RPMI8226 (cell line): ENCODE data around the gene TEX53.
A peak's percentile ranks its signal among the peaks of the same experiment; 100 is the strongest.

Experiments
- DNase-seq: peaks from one replicate; pipeline ENCODE4 v3.0.0-alpha.2; 2015

Gene TEX53

DNA sequence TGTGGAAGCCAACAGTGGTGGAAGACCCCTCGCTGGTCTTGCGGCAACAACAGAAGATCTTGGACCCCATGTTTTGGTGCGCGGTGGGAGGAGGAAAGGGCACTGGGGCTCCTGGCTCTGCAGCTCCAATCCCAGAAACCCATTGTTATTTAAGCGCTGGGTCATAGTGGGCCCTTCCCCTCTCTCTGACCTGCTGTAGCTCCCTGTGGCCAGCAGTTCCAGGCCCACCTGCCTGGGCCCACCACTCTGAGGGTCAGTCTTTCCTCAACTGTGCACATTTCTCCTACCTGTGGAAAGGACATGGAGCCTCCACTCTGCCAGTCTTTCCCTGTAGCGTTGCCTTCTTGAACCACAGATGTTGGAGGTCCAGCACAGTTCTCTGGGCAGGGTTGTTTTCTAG, at the start of gene TEX53:
TSS of gene TEX53 (minus strand) at position 101 of the 400 bp plus-strand sequence. CDS start at position 70, 31 bp downstream.
- DNase-seq, result no peak

DNA sequence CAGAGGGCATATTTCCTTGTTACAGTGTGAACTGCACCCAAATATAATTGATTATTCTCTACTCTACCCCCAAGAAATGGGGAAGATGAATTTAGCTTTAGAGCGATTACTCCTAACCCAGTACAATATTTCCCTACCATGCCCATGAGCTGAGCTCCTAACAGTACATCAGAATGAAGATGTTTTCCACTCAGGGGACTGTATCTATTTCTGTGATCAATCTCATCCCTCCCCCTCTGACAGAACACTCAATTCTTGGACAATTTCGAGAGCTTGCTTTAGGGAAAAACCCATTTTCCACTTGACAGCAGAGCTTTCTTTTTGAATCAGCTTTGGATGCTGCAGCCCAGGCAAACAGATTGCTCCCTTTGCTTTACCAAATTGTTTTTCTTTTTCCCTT, 49.1 kb upstream of the TEX53 start:
- no peak for DNase-seq

DNA sequence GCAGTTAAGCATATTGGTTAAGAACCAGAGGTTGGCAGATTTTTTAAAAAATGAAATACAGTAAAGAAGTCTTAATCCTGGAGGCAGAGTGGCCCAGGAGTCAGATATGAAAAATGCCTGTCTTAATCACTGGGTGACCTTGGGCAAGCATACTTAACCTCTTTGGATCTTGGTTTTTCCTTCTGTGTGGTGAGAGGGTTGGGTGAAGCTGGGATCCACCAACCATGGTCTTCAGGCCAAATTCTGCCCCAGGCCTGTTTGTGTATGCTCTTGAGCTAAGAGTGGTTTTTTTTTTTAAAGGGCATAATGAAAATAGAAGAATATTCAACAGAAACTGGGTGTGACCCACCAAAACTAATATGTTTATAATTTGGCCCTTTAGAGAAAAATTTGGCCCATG, 44.4 kb upstream of the TEX53 start:
- DNase-seq, result no peak

DNA sequence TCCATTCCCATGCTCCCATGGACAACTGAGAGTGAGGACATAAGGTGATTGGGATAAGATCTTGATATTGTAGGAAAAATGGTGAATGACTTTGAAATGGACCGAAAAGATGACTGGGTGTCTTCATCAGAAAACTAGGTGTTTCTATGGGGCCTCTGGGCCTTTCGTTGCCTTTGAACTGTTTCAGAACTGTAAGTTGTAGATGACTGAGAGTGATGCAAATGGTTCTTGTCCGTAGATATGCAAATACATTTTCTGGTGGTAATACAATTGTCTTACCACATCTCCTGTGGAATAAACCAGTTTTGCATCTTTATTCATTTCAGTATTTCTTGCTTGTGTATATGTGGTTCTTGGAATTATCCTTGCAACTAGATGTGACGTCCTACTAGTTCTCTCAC, 40.3 kb upstream of the TEX53 start:
- no peak for DNase-seq

DNA sequence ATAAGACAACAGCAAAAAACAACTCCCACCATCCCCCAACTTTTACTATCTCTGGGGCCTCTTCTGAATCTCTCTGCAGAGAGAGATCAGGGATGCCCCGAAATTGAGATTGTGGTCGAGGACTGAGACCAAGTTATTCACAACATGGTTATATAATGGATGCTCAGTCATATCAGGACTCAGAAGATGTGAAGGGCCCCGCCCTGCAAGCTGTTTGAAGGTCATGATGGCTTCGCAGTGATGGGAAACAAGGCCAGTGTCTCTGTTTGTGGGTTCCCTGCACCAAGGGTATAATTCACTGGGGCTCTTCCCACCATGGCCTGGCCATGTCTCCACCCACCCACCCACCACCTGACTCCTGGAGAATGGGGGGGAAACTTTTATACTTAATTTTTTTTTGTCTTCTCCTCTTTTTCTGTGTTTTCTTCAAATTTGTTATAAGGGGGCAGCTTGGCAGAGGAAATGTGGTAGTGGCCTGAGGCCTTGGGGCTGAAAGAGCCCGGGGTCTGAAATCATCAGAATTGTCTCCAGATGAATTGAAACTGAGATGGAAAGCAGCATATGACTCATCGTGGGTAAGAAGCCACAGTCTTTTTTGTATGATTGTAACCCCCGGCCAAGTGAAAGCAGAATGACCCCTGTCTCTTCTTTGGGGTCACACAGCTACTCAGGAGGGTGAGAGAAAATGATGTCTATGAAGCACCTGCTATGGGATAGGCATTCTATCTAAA, 39.4 kb upstream of the TEX53 start:
- DNase-seq, result no peak

DNA sequence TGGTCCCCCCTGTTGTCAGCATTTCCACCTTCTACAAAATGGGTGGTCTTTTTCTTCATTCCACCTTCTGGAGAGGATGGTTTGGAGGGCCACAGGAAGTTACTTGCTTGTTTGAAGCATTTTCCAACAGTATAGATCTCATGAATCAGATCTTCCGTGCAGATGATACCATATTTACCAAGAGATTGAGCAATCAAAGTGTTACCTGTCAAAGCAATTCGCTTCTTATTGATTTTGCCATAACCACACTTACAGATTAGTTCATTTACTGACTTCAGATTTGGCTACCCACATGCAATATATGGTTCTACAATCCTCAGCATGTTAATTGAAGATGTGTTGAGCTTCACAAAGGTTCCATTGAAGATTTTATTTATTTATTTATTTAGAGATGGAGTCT, 38.3 kb upstream of the TEX53 start:
- DNase-seq, result no peak

DNA sequence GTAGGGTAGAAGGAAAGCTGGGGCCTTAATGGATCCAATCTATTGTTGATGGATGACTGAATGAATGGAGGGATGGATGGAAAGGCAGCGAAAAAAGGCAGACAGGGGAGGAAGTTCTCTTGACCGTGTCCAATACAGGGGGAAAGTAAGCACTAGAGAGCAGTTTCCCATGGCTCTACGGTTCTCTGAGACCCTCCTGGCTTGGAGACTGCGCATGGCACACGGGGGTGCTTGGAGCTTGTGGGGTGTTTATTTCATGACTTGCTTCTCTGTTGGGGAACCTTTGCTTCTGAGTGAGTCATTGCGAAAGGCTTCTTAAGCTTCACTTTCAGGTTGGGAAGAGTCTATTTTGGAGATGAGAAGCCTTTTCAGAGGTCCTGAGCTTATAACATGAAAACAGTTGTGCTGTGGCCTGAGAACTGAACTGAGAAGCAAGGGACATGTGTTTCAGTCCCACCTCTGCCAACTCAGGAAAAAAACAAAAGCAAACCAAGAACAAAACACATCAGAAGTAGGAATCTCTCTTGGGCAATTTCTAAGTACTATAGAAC, 37.2 kb upstream of the TEX53 start:
- DNase-seq, result no peak

DNA sequence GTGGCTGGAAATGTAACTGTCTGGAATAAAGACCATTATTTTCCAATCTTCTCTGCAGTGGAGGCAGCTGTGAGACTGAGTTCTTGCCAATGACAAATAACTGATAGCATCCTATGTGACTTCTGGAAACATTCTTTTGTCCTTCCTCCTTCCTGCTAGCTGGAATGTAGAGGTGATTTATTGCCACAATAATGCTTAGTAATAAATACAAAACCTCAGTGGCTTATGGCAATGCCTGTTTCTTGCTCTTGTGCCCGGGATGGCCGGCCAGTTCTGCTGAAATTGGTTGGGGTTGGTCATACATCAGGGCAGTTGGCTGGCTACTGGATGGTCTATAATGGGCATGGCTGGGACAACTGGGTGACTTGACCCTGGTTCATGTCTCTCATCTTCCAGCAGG, 36.5 kb upstream of the TEX53 start:
- no peak for DNase-seq

DNA sequence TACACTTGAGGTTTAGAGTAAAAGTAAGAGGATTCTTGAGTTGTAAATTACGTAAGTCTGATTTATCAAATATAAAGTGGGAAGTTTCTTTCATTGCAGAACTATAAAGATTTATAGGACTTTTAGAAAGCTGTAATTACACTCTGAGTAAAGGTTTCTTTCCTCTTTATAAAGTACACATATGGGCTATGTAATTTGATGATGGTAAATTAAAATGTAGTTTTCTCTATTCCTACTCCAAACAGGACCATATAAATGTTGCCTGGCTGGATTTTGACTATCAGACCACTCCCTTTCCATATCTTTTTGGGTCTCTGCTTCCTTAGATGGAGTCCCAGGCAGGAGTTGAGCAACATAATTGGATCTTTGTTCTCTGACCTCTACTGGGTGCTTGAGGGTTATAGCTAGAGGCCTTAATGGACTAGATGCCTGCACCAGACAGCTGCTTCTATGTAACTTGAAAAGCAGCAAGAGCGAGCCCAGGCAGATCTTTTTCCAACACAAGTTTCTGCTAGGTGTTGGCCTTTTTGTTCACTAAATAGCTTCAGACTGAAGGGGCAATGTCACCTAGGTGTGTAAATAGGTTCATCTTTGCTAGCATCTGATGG, 35.7 kb upstream of the TEX53 start:
- no peak for DNase-seq

DNA sequence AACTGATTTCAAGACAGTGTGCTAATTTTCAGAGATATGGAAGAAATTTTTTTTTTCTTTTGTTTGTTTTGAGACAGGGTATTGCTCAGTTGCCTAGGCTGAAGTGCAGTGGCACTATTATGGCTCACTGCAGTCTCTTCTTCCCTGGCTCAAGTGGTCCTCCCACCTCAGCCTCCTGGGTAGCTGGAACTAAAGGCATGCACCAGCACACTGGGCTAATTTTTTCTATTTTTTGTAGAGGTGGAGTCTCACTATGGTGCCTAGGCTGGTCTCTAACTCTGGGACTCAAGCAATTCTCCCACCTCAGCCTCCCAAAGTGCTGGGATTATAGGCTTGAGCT, 34.3 kb upstream of the TEX53 start:
- DNase-seq, result no peak

DNA sequence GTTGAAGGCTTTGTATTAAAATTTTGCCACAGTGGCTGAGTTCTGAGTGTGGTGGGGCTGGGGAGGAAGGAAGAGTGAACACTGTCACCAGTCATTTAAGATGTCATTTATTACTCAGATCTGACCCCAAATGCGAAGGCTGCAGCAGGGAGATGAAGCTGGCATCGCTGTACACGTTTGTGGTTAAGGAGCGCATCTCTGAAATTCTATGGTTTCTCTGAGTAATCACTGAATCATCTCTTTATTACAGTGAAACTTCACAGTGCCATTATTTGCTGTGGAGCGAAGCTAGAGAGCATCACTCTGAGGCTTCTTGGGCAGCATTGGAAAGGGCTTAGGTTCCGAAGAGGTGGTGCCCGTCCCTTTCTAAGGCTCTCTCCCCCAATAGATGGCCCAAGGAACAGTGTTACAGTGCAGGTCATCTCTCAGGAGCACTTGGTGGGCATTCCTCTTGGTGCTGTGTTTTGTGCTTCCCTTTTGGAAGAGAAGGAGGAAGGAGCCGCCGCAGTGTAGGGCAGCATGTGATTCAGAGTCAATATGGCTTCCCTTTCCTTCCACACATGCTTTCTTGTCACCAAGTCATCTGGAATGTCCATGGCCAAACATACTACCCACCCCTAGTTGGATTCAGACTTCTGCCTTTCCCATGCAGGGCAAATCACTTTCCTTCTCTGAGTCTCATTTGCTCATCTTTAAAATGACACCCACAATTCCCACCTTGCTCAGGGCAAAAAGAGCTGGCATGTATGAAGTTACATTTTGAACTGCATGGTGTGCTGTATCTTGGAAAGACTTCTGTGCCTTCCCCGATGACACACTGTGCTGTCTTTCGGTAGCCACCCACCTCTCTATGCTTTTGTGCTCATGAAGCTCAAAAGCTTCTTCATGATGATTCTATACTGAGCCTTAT, 33.7 kb upstream of the TEX53 start:
- DNase-seq, result peak; percentile 3

DNA sequence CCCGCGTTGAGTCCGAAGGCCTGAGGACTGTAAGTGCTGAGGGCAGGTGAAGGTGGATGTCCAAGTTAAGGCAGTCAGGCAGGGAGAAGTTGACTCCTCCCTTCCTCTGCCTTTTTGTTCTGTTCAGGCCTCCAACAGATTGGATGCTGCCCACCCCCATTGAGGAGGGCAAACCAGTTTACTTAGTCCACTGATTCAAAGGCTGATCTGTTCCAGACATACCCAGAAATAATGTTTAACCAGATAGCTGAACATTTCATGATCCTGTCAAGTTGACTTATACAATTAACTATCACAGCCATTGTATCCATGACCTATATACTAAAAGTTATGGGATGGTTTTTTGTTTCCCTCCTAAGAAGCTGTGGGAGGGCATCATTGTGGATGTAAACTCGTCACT, 32.7 kb upstream of the TEX53 start:
- no peak for DNase-seq

DNA sequence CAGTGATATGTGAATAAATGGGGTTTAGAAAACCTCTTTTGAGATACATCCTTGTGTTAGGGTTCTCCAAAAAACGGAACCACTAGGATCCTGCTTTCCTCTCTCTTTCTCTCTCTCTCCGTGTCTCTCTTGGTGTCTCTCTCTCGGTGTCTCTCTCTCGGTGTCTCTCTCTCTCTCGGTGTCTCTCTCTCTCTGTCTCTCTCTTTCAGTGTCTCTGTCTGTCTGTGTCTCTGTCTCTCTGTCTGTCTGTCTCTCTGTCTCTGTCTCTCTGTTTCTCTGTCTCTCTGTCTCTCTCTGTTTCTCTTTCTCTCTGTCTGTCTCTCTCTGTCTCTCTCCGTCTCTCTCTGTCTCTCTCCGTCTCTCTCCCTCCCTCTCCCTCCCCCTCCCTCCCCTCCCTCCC, 32.2 kb upstream of the TEX53 start:
- DNase-seq, result no peak

DNA sequence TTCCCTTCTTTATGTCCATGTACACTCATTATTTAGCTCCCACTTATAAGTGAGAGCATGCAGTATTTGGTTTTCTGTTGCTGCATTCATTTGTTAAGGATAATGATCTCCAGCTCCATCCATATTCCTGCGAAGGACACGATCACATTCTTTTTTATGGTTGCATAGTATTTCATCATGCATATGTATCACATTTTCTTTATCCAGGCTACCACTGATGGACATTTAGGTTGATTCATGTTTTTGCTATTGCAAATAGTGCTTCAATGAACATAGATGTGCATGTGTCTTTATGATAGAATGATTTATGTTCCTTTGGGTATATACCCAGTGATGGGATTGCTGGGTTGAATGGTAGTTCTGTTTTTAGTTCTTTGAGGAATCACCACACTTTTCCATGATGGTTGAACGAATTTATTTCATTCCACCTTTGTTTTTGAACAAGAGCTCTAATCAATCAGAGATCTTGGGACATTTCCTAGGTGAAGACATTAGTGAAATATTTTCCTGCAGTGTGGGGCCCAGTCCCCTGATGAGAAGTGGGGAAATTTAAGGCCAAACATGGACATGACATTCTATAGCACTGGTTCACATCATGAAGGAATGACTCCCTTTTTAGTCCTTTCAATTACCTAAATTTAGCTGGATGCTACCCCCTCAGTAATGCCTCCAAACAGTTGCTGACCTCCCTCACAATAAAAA, 31.5 kb upstream of the TEX53 start:
- DNase-seq, result no peak

DNA sequence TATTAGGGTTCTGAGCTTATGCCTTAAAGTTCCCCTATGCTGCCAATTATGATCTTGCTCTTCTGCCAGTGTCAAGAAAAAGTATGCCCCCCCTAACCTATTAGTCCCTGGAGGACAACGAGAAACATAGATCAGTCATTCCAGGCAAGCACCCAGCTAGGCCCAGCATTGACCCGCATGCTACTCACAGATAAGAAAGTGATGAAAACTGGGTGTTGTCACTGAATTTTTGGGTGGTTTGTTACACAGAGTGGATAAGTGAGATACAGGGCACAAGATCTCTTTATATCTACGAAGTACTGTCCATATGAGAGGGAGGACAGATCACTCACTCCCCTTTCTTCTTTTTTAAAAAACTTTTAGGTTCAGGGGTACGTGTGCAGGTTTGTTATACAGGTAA, 30.8 kb upstream of the TEX53 start:
- DNase-seq, result no peak

DNA sequence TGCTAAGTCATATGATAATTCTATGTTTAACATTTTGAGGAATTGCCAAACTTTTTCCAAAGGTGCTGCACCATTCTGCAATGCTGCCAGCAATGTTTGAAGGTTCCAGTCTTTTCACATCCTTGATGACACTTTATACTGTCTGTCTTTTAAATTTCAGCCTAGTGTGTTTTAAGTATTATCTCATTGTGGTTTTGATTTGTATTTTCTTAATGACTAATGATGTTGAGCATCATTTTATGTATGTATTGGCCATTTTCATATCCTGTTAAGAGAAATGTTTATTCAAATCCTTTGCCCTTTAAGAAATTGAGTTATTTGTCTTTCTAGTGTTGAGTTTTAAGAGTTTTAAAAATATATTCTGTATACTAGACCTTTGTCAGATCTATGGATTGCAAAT, 29.4 kb upstream of the TEX53 start:
- no peak for DNase-seq

DNA sequence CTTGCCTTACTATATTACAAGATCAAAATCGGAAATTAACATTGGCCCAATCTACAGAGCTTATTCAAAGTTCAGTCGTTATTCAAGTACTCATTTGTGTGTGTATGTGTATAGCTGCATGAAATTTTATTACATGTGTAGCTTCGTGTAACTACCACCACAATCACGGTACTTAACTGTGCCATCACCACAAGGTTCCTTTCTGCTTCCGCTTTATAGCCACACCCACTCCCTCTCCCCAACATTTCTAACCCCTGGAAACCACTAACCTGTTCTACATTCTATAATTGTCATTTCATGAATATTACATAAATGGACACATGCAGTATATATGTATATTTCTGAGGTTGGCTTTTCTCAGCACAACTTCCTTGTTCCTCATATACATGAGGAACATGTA, 28.3 kb upstream of the TEX53 start:
- DNase-seq, result no peak

DNA sequence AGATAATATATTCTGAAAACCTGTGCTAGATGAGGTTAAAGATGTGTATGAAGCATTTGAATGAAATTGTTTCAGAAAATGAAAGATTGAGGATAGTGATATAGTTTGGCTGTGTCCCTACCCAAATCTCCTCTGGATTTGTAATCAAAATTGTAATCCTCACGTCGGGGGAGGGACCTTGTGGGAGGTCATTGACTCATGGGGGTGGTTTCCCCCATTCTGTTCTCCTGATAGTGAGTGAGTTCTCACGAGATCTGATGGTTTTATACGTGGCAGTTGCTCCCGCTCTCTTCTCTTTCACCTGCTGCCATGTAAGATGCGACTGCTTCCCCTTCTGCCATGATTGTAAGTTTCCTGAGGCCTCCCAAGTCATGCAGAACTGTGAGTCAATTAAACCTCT, 26.4 kb upstream of the TEX53 start:
- DNase-seq, result no peak

DNA sequence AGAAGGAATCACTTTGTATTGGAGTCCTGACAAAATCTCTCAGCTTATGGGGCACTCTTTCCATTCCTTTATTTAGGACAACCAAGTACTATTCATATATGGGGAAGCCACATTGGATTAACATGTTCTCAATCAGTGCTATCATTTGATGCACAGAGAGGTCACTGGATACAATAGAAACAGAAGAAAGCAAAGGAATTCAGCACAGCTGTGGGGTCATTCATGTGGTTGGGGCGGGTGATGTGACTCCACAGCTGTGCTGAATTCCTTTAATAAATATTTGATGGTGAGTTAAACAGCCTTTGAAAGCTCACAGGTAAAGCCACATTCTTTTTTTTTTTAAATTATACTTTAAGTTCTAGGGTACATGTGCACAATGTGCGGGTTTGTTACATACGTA, 25.2 kb upstream of the TEX53 start:
- no peak for DNase-seq

DNA sequence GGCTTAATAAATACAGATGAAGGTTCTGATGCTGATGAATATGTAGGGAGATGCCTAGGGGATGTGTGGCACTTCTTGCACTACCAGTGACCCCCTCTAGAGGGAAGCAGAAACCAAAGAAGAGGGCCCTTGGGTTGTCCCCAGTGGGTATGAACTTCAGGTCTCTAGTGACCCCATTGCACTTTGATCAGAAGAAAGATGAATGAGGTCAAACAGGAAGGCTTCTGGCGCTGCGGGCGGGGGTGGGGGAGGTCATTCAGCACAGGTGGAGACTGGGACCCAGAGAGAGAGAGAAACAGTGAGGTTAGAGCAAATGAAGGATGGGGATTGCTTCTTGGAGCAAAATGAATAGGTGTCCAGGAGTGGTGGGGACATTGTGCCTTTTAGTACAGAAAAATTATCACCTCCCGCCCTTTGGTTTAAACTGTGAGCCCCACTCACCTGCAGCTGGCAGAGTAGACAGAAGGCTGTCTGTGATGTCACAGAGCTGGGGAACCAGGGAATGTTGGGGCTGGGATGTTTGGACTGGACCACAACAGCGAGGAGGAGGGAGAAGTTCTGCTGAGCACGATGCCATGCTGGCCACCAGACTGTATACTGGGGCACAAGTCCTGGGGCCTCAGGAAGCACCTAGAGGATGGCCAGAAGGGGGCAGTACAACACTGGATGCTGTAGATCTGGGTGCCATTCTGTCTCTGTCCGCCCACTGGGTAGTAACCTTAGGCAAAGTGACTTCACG, 24.2 kb upstream of the TEX53 start, which contains the start of gene TEX48:
TSS of gene TEX48 (minus strand) at position 599 of the 739 bp plus-strand sequence. CDS start 10,469 bp downstream, outside the sequence.
- peak; percentile 76 for DNase-seq

DNA sequence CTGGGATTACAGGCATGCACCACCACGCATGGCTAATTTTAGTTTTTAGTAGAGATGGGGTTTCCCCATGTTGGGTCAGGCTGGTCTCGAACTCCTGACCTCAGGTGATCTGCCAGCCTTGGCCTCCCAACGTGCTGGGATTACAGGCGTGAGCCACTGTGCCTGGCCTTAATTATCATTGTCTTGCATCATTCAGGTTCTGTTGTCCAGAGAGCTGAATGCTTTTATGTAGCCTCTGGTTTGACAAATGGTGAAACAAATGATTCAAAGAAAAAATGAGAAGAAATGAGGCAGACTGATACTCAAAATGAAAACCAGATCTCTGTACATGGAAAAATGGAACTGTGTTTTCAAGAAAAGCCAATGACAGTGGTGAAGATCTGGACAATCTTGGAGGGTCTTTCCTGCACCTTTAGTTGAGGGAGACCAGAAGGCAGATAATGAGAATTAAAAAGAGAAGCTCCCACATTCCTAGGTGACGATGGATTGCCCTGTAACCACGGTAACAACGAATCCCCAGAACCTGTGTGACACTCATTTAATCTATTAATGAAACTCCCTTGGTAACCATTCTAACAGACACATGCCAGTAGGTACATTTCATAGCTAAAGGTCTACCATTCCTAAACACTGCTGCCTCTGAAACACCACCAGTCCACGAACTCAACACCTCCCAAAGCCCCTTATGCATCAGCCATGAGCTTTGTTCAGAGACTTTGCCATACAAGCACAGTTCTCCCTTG, 22.8 kb upstream of the TEX53 start:
- DNase-seq, result no peak
